Endothelial cell of umbilical vein (primary cell): Measurements from ENCODE around the gene PCDHA3. TPM values are rescaled to one million over a fixed set of nuclear protein-coding genes. Genes with fewer than 3 reads are reported as not detected.

Experiments
- BruUV-seq: library from RNA; stranded (reverse); fragments of 400-500 nt; replicated peaks from 2 replicates; lab custom pipeline; 2021; lab: Mats Ljungman, UMichigan
- CTCF ChIA-PET: fragments of 300-600, 350-600 bp; sonication (Branson Sonifier 250); formaldehyde crosslinking; loops from one replicate; lab custom pipeline; 2021; ENCODE audit warnings: antibody characterized with exemption, inconsistent platforms; lab: Charles Lee
- POLR2A ChIA-PET: fragments of 300-600, 350-600 bp; sonication (Branson Sonifier 250); formaldehyde crosslinking; loops from one replicate; lab custom pipeline; 2021; ENCODE audit warnings: antibody characterized with exemption, inconsistent platforms; lab: Charles Lee
- DNase-seq: peaks from one replicate; pipeline ENCODE4 v3.0.0-alpha.2; 2011; ENCODE audit warnings: low read depth, low spot score
- FAIRE-seq: peaks from 2 replicates; lab custom pipeline; 2011; peaks lifted over from hg19 to GRCh38; lab: Jason Lieb, UNC
- H2AFZ ChIP-seq: 2 replicates; pipeline ENCODE4 v1.6.0; 2012; ENCODE audit warnings: low read depth, low read length, control low read depth, inconsistent platforms
- H3K27ac ChIP-seq: 2 replicates; pipeline ENCODE4 v1.5.1; 2011; ENCODE audit warnings: low read depth, mild to moderate bottlenecking, control low read depth, low read length, moderate library complexity; ENCODE audit not compliant: insufficient read depth
- H3K27me3 ChIP-seq, 2 experiments: 2 replicates each; pipeline versions ENCODE4 v1.6.0 to v1.6.1; 2011; ENCODE audit warnings: low read length in 2 of 2, mixed read lengths in 1 of 2; ENCODE audit not compliant: control insufficient read depth in 2 of 2, insufficient read depth in 2 of 2
- H3K36me3 ChIP-seq, 2 experiments: 2 replicates in 1 of 2; 3 replicates in 1 of 2; pipeline ENCODE4 v1.5.1; 2011; ENCODE audit warnings: low read length in 2 of 2, mild to moderate bottlenecking in 1 of 2, moderate library complexity in 1 of 2; ENCODE audit not compliant: control insufficient read depth in 2 of 2, insufficient read depth in 2 of 2; ENCODE audit errors: extremely low read depth in 1 of 2
- H3K4me1 ChIP-seq: 3 replicates; pipeline ENCODE4 v1.5.1; 2011; ENCODE audit warnings: mild to moderate bottlenecking, low read length; ENCODE audit not compliant: control insufficient read depth, insufficient read depth; ENCODE audit errors: extremely low read depth
- H3K4me2 ChIP-seq: 2 replicates; pipeline ENCODE4 v1.6.1; 2011; ENCODE audit warnings: low read length, control low read depth, mixed read lengths; ENCODE audit not compliant: insufficient read depth
- H3K4me3 ChIP-seq, 3 experiments: fragments of 200-600 bp in 1 of 3; sonication (generic), shearing (Covaris generic) in 1 of 3; replicated peaks in 1 of 3; 2 replicates each; pipeline ENCODE4 v1.5.1; 2011 to 2016; ENCODE audit warnings: control low read depth in 3 of 3, low read length in 3 of 3, mild to moderate bottlenecking in 2 of 3, inconsistent platforms in 1 of 3, low read depth in 1 of 3, moderate library complexity in 1 of 3; ENCODE audit not compliant: insufficient read depth in 1 of 3
- H3K79me2 ChIP-seq: 2 replicates; pipeline ENCODE4 v1.6.0; 2012; ENCODE audit warnings: low read length, inconsistent platforms; ENCODE audit not compliant: control insufficient read depth, insufficient read depth
- H3K9ac ChIP-seq: replicated peaks from 2 replicates; pipeline ENCODE3; 2011; ENCODE audit warnings: low read length, control low read depth; ENCODE audit not compliant: insufficient read depth; ENCODE audit errors: extremely low read depth
- H3K9me1 ChIP-seq: replicated peaks from 3 replicates; pipeline ENCODE4 v1.6.0; 2011; ENCODE audit warnings: mild to moderate bottlenecking, low read length; ENCODE audit not compliant: control insufficient read depth, insufficient read depth; ENCODE audit errors: extremely low read depth
- H3K9me3 ChIP-seq: replicated peaks from 2 replicates; pipeline ENCODE4 v1.5.1; 2012; ENCODE audit warnings: low read length, inconsistent platforms; ENCODE audit not compliant: control insufficient read depth, insufficient read depth
- H4K20me1 ChIP-seq: replicated peaks from 2 replicates; pipeline ENCODE3; 2011; ENCODE audit warnings: mild to moderate bottlenecking, low read length; ENCODE audit not compliant: control insufficient read depth, insufficient read depth; ENCODE audit errors: extremely low read depth
- POLR2A ChIP-seq: IDR thresholded peaks from 2 replicates; pipeline ENCODE4 v1.6.1; 2012; ENCODE audit warnings: low read depth, mild to moderate bottlenecking, control low read depth, low read length
- POLR2AphosphoS5 ChIP-seq: IDR thresholded peaks from 2 replicates; pipeline ENCODE4 v1.6.1; 2012; ENCODE audit warnings: low read depth, mild to moderate bottlenecking, control low read depth, low read length, moderate library complexity; ENCODE audit not compliant: insufficient read depth
- dilution Hi-C: fragments of 300-500 bp; cut with MboI; formaldehyde crosslinking; loops from one replicate; pipeline ENCODE4 v1.15.0; 2019; ENCODE audit warnings: low sequenced_read_pairs; ENCODE audit not compliant: extremely low pct_ligation_motif_present
- intact Hi-C: fragments of 100-400 bp; cut with micrococcal nuclease; formaldehyde crosslinking; loops from one replicate; pipeline ENCODE4 v1.10.0; 2022
- polyA plus RNA-seq, 4 experiments: library from polyadenylated mRNA; depleted of rRNA in 3 of 4; stranded (reverse) in 3 of 4; unstranded in 1 of 4; fragments of >200 nt; gene quantifications; 2 replicates each; pipeline versions ENCODE4 v1.2.1 to v1.2.3, GENCODE V29; 2011 to 2012; ENCODE audit warnings: missing spikeins in 1 of 4
- total RNA-seq: library from RNA; stranded (reverse); gene quantifications from 2 replicates; pipeline ENCODE4 v1.2.3, GENCODE V29; 2021
- TF ChIP-seq, protein P1 (sequence below), 2 donors: IDR thresholded peaks; 1 replicate in 1 of 2; 2 replicates in 1 of 2; pipeline ENCODE4 v1.5.1; 2011; ENCODE audit warnings: low read length in 2 of 2, mild to moderate bottlenecking in 2 of 2, moderate library complexity in 2 of 2, control low read depth in 1 of 2, inconsistent platforms in 1 of 2, low read depth in 1 of 2; ENCODE audit not compliant: insufficient read depth in 1 of 2; ENCODE audit errors: extremely low read depth in 1 of 2
- TF ChIP-seq, protein P2 (sequence below): IDR thresholded peaks from 2 replicates; pipeline ENCODE4 v1.6.1; 2011; ENCODE audit not compliant: insufficient read depth, insufficient read length

Gene PCDHA3
- total and polyA plus RNA-seq, 2 donors (not counting 3 experiments of a cell fraction or from before 2014, with no cell fraction given), result 0.07 to 0.09 TPM

DNA sequence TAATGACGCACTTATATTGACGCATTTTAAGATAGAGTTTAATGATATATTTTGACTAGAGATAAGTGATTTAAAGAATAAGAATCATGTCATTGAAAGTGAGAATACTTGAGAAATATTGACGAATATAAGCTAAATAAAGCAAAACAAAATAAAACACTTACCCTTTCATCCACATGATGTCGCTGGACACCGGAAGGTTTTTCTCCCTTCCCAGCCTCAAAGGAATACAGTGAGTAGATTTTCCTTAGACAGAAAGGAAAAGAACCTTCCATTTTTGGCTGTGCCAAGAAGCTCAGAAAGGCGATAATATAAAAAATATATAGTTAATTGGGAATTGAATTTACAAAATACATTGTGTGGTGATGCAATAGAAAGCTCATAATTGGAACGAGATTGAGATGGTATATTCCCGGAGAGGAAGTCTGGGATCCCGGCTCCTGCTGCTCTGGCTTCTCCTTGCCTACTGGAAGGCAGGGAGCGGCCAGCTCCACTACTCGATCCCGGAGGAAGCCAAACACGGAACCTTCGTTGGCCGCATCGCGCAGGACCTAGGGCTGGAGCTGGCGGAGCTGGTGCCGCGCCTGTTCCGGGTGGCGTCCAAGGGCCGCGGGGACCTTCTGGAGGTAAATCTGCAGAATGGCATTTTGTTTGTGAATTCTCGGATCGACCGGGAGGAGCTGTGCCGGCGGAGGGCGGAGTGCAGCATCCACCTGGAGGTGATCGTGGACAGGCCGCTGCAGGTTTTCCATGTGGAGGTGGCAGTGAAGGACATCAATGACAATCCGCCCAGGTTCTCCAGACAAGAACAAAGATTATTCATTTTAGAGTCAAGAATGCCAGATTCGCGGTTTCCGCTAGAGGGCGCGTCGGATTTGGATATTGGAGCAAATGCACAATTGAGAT, 20.8 kb downstream of the PCDHA3 start, which contains the start of gene PCDHA5:
Gene PCDHA5, plus strand, starts transcription at position 239 of the 906 bp plus-strand sequence.
- peak; percentile 38 for DNase-seq
- POLR2A ChIA-PET, result no interaction called here

More for the DNA sequence above, 20.8 kb downstream of the PCDHA3 start, which contains the start of gene PCDHA5:
- TF ChIP-seq POLR2A, result no peak
- no peak for TF ChIP-seq POLR2AphosphoS5
- TF ChIP-seq, protein P1, sequence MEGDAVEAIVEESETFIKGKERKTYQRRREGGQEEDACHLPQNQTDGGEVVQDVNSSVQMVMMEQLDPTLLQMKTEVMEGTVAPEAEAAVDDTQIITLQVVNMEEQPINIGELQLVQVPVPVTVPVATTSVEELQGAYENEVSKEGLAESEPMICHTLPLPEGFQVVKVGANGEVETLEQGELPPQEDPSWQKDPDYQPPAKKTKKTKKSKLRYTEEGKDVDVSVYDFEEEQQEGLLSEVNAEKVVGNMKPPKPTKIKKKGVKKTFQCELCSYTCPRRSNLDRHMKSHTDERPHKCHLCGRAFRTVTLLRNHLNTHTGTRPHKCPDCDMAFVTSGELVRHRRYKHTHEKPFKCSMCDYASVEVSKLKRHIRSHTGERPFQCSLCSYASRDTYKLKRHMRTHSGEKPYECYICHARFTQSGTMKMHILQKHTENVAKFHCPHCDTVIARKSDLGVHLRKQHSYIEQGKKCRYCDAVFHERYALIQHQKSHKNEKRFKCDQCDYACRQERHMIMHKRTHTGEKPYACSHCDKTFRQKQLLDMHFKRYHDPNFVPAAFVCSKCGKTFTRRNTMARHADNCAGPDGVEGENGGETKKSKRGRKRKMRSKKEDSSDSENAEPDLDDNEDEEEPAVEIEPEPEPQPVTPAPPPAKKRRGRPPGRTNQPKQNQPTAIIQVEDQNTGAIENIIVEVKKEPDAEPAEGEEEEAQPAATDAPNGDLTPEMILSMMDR (IDR thresholded peaks at IDR 0.05; ENCODE audit: extremely low read depth in 1 of 2, insufficient read depth in 1 of 2, low read depth in 1 of 2, low read length in 2 of 2), result peak; percentile 49 to 59
- TF ChIP-seq, protein P2, sequence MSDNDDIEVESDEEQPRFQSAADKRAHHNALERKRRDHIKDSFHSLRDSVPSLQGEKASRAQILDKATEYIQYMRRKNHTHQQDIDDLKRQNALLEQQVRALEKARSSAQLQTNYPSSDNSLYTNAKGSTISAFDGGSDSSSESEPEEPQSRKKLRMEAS, result no peak
- Histone ChIP-seq H3K27ac (no peak within 1 kb of the TSS), H4K20me1 (no peaks in the 10 kb centered on the region), H3K9ac (no peak within 1 kb of the TSS), H3K9me1 (no peaks in the 10 kb centered on the region), H3K36me3 (no peaks in the 10 kb centered on the region), H3K4me3 (no peak within 1 kb of the TSS), H3K27me3 (no peaks in the 10 kb centered on the region), H2AFZ (no peak within 1 kb of the TSS), H3K4me1 (no peaks in the 10 kb centered on the region), H3K79me2 (no peaks in the 10 kb centered on the region), H3K9me3 (no peaks in the 10 kb centered on the region), H3K4me2 (no peak within 1 kb of the TSS)
- no TSS peak for BruUV-seq
- peak; percentile 78 for FAIRE-seq
- intact Hi-C loops (loop anchor here (1.0 kb wide), 1 partner anchor 220 kb away; no protein-coding TSS in a partner anchor), dilution Hi-C loops (no loop called here)
- CTCF ChIA-PET, result interaction anchor here (1.0 kb wide), 1 partner anchor 16 kb away, joined by 3 read pairs; no protein-coding TSS in a partner anchor
